Stimulated activated CD4-positive, alpha-beta T cell treated with anti-CD3 and anti-CD28 coated beads, TNF-alpha, amount 100 ng/mL, for 24 hours (primary cell): Measurements from ENCODE around the gene EXT2.

Source experiments
- DNase-seq, 3 experiments: peaks; one replicate each; pipeline ENCODE4 v3.0.0-alpha.2; 2020; ENCODE audit warnings: low read depth in 3 of 3

The EXT2 gene

DNA sequence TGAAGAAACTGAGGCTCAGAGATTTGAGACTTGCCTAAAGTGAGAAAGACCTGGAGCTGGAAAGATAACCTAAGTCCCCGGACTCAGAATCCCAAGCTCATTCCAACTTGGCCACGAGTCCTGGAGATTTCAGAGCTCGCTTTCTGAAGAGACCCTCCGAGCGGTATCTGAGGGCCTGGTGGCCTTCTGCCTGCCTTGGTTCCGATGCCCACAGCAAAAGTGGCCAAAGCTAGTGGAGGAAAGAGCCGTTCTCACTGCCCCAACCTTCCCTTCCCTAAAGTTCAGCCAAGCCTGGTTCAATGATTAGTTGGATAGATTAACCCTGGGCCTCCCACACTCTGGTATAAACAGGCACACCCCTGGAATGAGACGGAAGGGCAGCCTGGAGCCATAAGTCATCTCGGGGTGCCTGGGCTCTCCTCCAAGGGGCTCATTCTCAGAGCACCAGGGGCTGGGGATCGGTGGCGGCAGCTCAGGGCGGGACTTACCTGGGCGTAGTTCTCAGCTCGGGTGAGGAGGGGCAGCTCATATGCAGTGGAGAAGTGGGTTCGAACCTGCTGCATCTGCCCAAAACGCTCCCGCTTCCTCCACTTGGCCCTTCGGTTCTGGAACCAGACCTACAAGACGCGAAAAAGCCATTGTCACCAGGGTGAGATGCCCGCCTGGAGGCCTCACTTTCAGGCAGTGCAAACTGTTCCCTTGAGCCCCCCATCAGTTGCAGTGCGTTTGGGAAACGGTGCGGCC is 171.7 kb downstream of the EXT2 start:
- no peak for DNase-seq

- no peak for DNase-seq
Measured at GRCh38 chr11:44267750-44268613, 172.5 kb downstream of the EXT2 start.

DNA sequence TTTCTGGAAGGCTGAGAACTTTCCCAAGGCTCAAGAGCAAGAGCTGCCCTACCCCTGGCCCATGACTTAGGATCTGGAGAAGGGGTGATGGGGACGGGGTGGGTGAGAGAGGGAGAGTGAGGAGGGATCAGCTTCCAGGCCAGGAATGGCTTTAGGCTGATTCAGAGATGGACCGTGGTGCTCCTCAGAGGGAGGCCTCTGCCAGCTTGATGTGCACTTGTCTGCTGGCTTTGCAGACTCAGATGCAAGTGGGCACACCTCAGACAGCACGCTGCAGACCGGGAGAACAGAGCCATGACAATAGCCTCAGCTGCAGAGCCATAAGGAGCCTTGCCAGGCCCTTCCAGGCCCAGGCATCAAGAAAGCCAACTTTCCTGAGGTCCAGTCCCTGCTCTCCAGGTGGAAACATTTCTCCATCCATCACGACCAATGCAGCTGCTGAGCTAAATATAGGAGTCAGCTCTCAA is 173.2 kb downstream of the EXT2 start:
- no peak for DNase-seq

DNA sequence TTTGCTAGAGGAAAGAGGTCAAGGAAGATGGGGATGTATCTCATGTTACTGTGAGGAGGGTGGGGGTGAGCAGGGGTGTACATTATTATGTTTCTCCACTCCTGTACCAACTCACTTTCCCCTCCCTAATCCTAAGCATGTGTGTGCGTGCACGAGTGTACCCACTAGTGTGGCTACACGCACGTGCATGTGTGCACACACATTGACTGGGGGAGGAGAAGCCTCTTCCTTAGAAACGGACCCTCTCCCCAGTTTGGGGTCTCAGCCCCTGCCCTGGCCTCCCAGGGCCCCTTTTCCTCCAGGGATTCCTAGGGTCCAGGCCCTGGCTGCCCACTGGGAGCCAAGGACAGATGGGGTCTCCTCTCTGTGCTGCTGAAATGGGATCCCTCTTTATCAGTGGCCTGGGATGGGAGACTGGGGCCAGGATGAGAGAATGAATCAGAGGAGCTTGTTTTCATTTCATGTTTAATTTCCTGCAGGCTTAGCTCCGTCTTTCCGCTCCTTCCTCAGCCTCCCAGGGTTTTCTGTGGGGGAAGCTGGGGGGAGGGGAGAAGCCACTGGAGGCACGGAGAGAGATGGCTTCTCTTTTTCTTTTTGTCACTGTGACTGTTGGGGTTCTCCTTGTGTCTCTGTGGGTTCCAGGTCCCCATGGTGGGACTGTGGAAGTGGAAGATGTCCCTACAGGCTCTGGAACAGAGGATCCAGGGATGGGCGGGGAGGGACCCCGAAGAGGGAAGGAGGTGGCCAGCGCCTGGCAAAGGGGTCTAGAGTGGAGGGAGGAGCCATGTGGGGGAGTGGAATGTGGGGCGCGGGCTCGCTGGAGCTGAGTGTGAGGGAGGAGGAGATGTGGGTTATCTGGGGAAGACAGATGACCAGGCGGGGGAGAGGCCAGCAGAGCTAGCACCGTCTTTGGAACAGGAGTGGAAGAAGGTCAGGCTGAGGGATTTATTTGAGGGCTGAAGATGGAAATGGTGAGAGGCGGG is 174.2 kb downstream of the EXT2 start:
- DNase-seq: no peak

DNA sequence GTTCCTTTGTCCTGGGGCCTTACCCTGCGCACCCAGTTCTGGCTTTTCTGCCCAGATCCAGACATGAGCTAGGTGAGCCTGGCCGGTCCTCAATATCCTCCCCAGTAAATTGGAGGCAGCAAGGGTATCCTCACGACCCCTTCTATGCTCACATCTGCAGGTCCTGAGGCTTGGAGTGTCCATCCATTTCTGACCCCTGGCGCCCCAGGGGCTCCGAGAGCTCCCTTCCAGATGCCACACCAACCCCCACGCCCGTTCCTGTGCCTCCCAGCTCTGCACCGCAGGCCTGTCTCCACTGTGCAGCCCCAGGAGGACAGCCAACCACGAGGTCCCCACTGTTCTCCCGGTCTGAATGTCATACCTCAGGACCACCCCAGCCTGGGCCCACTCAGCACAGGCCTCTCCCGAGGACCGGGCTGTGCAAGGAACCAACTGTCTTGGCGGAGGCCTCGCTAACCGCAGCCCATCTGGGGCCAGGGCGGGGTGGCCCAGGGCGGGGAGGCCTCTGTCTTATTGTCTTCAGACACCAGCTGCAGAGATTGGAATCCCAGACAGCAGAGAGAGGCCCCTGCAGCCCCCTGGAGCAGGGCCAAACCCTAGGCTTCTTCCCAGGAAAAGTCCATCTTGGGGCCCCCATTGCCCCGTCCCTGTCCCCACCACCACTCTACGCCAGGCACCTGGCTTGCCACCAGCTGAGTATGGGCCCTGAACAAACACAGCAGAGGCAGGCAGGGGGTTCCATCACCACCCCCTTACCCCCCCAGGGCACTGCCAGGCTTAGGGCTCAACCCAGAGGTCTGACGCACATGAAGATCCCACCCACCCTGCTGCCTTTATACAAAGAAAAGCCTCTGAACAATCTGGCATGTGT is 175.2 kb downstream of the EXT2 start:
- no peak for DNase-seq

- DNase-seq: no peak
Measured at GRCh38 chr11:44271286-44271685, 175.8 kb downstream of the EXT2 start.

GRCh38 chr11:44274404-44274803 is 178.9 kb downstream of the EXT2 start:
- no peak for DNase-seq

- DNase-seq: no peak
Measured at GRCh38 chr11:44275241-44275640, 179.8 kb downstream of the EXT2 start.

GRCh38 chr11:44275961-44276550 is 180.6 kb downstream of the EXT2 start:
- DNase-seq: no peak

GRCh38 chr11:44277196-44278090 is 182.0 kb downstream of the EXT2 start:
- no peak for DNase-seq

- DNase-seq: no peak
Measured at GRCh38 chr11:44279483-44279882, 184.0 kb downstream of the EXT2 start.

- no peak for DNase-seq
Measured at GRCh38 chr11:44280257-44280656, 184.8 kb downstream of the EXT2 start.

- DNase-seq: no peak
Measured at GRCh38 chr11:44281151-44281550, 185.7 kb downstream of the EXT2 start.

- no peak for DNase-seq
Measured at GRCh38 chr11:44282620-44283019, 187.1 kb downstream of the EXT2 start.

GRCh38 chr11:44285756-44286155 is 190.3 kb downstream of the EXT2 start:
- DNase-seq: no peak

DNA sequence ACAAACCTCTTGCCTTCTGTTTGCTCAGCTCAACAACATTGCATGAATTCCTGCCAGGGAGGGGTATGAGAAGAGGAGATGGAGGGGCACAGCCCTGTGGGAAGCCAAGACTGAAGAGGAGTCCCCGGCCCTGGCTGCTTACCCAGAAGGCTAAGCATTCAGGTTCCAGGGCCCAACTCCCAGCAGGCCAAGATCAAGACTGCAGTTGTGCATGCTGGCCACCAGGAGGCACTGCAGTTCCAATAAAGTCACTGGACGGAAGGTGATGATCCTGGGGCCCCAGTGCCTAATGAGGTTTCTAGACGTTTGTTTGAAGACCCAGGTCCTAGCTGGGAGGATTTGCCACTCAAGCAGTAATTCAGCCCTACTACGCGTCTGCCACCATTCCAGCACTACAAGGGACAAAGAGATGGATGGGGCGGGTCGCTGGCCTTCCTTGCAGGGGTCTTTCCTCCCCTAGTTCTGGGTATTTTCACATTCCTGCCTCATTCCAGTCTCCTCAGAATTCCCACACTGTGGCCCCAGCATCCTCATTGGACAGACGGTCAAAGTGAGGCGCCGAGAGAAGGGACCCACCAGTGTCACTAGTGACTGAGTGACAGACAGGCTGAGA is 190.9 kb downstream of the EXT2 start:
- peak; percentile 41 to 56 (median 42) for DNase-seq

DNA sequence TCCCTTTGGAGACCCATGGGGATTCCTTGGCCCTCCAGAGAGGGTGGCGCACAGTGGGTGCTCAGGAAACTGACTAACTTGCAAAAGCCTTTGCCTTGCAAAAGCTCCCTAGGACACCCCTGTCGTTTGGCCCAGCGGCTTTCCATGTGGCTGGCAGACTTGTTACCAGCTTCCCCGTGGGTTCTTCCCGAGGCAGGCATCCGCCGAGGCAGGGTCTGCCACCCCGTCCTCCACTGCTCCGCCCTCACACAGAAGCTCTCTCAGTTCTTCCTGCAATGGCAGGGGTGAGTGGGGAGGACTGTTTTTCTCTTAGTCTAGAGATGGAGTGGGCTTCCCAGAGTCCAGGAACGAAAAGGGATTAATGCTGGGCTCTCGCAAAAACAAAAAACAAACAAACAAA is 191.4 kb downstream of the EXT2 start:
- no peak for DNase-seq

GRCh38 chr11:44288133-44288526 is 192.7 kb downstream of the EXT2 start:
- no peak for DNase-seq

- no peak for DNase-seq
Measured at GRCh38 chr11:44290208-44290607, 194.7 kb downstream of the EXT2 start.
